Renal cortex interstitium (tissue), 11 donors: ENCODE measurements around the gene RNF112. TPM values are rescaled to one million over a fixed set of nuclear protein-coding genes. Genes with fewer than 3 reads are reported as not detected.

Source experiments
- DNase-seq, 11 donors: peaks; one replicate each; pipeline ENCODE4 v3.0.0-alpha.2; 2013; ENCODE audit warnings: low read depth in 9 of 11, low spot score in 4 of 11; ENCODE audit errors: extremely low read depth in 1 of 11
- polyA plus RNA-seq, 3 donors: library from polyadenylated mRNA; unstranded; fragments of 120-200 nt; gene quantifications; one replicate each; pipeline ENCODE4 v1.2.1, GENCODE V29; 2013; ENCODE audit not compliant: insufficient read length in 3 of 3

RNF112 gene
- polyA plus RNA-seq, 3 donors, result 0.70 to 1.7 (median 1.4) TPM

DNA sequence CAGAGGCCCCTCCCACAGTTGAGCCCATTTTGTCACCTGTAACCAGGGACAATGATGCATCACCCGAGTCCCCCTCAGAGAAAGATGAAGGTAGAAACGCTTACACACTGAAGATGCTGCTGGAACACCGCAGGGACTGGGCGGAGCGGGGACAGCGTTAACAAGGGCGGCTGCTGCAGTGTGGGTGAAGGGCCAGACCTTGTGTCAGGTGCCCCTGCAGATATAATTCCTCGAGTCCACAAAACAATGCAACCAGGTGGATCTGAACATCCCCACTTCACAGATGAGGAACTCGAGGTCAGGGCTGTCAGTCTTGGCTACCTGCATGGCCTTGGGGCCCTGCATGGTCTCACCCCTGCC lies 39.0 kb upstream of the RNF112 start:
- DNase-seq, result no peak

DNA sequence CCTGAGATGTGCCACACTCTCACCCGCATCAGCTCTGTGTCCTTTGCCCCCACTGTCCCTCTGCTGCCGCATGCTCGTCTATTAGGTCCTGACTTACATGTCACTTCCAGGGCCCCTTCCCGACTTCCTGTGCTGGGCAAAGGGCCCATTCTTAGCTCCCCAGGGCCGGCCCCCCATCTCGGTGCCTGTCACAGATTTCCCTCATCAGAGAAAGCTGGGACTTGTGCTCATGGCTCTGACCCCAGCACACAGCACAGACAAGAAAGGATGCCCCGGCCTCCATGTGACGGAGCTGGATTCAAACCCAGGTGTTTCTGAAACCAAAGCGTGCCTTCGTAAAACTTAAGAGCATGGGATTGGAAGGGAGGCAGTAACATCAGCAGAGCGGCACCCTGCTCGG lies 38.6 kb upstream of the RNF112 start:
- no peak for DNase-seq

DNA sequence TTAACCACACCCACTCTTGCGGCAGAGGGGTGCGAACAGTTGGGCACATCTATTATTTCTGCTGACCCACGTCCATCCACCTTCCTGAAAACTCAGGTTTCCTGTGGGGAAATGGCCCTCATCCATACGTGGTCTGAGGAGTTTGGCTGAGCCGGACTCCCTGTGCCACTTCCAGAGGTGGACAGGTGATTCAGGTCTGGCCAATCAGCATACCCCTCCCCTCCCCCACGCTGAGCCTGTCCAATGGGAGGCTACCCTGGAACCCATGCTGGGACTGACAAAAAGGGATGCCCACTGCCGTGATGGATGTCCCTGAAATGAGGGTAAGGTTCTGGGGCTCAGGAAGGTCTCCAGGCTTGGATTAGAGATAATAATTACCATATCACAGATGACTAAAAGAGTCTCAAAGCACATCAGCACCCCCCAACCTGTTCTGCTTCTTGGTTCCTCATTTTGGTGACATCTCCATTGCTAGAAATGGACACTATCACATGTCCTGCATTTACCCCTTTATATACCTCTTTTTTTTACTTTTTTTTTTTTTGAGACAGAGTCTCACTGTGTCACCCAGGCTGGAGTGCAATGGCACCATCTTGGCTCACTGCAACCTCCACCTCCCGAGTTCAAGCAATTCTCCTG lies 38.0 kb upstream of the RNF112 start:
- DNase-seq, result no peak

DNA sequence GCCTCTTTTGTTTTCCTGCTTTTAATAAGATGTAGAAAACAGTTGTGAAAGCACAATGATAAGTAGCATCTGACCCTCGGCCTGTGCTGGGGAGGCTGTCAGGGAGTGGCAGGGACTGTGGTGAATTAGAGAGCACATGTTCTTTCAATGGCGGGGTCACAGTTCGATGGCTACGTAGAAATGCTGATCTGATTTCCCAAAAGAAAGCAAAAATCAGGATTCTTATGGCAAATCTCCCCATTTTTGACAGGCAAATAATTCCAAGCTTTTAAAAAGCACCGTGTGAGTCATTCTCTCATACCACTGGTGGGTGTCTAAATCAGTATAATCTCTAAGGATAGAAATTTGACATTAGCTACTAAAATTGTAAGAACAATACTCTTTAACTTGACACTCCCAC lies 36.9 kb upstream of the RNF112 start:
- DNase-seq, result no peak

DNA sequence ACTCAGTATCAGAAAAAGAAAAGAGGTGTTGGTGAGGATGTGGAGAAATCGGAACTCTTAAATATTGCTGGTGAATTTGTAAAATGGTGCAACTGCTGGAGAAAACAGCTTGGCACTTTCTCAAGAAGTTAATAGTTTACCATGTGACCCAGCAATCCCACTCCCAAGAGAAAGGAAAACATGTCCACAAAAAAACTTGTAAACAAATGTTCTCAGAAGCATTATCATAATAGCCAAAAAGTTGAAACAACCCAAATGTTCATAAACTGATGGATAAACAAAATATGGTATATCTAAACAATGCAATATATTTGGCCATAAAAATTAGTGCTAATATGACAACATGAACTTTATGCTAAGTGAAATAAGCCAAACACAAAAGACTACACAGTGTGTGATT lies 35.3 kb upstream of the RNF112 start:
- no peak for DNase-seq

DNA sequence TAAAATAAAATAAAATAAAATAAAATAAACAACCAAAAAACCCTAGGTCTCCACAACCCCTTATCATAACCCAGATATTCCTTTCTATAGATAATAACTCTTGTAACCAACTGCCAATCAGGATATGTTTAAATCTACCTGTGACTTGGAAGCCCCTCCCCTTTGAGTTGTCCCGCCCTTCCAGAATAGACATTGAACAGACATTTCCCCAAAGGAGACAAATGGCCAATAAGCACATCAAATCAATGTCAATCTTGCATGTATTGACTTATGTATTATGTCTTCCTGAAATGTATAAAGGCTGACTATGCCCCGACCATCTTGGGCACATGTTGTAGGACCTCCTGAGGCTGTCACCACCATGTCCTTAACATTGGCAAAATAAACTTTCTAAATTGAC lies 34.2 kb upstream of the RNF112 start:
- DNase-seq, result no peak

DNA sequence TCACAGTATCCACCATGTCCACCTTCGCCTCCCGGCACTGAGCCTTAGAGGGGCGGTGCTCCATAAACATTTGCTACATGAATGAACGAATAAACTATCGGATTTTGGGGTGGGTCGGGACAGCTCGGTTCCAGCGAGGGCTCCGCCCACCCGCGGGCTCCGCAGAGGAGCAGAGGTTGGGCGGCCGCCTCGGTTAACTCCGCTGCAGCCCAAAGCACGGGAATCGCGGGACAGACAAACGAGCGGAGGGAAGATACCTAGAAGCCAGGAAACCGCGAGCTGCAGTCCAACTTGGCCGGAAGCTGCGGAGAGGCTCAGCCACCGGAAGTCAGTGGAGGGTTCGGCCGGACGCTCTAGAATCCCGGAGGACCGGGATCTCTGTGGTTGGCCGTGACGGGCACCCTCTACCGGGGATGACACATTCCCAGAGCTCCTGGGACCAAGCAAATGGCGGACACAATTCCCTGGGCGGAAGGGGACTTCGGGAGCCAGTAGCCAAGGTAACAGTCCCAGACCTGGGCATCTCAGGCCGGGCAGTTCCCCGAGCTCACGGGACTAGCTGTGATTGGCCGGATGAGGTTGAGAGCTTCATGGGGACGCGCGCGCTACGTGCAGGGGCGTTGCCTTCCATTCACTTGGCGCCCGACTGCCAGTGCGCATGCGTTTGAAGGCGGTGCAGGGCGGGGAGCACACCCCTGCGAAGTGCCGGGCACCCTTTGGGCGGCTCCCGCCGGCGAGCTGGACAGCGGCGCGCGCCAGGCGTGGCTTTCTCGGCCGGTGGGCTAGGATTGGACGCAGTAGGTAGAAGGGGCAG lies 33.2 kb upstream of the RNF112 start:
- DNase-seq, result peak; percentile 91 to 99 (median 98)

DNA sequence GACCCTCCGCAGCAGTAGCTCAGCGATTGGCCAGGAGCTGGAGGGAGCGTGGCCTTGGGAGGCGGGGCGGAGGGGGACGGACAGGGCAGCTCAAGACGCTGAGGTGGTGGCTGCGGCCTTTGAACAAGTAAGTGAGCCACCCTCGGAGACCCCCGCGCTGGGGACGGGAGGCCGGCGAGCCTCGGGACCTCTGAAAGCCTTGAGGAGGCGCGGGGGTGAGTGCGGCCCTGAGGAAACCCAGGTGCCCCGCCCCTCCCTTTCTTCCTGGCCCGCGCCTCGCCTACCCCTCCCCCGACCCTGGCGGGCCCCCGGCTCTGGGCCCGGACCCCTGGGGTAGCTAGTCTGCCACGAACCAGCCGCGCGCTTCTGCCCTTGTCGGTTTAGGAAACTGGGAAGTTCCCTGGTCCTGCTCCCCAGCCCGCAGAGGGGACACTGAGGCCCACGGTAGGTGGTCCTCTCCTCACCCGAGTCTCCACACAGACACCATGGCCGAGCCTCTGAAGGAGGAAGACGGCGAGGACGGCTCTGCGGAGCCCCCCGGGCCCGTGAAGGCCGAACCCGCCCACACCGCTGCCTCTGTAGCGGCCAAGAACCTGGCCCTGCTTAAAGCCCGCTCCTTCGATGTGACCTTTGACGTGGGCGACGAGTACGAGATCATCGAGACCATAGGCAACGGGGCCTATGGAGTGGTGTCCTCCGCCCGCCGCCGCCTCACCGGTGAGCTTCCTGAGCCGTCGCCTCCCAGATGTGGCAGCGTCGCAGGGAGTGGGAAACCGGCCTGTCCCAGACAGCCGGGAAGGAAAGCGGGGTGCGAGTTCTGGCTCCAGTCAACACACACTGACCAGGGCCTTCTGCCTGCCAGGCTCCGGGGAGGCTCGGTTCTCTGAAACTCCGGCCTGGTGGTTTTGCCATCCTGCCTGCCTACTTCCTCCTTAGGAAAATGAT lies 32.3 kb upstream of the RNF112 start, which contains the start of gene MAPK7:
TSS of gene MAPK7 (plus strand) at position 83 of the 945 bp plus-strand sequence. CDS start at position 486, 403 bp downstream.
- DNase-seq, result no peak

DNA sequence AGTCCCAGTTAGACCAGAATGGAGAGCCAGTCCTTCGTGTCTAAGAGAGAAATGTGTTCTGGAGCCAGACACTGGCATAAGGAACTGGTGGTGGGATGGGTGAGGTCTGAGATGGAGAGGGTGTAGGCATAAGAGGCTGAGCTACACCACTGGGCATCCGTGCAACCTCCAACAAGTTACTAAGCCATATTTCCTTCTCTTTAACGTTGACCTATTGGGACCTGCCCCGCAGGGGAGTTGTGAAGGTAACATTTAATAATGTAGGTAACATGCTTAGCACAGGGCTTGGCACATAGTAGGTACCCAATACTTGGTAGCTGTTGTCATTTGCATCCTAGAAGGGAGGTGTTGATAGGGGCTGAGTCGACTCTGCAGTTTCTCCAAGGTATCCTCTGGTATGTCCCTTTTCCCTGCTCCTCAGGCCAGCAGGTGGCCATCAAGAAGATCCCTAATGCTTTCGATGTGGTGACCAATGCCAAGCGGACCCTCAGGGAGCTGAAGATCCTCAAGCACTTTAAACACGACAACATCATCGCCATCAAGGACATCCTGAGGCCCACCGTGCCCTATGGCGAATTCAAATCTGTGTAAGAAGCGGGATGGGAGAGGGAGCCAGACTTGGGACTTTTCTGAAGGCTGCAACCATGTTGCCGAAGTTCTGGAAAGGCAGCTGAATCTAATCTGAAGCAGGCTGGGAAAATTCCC lies 31.5 kb upstream of the RNF112 start:
- DNase-seq, result no peak

DNA sequence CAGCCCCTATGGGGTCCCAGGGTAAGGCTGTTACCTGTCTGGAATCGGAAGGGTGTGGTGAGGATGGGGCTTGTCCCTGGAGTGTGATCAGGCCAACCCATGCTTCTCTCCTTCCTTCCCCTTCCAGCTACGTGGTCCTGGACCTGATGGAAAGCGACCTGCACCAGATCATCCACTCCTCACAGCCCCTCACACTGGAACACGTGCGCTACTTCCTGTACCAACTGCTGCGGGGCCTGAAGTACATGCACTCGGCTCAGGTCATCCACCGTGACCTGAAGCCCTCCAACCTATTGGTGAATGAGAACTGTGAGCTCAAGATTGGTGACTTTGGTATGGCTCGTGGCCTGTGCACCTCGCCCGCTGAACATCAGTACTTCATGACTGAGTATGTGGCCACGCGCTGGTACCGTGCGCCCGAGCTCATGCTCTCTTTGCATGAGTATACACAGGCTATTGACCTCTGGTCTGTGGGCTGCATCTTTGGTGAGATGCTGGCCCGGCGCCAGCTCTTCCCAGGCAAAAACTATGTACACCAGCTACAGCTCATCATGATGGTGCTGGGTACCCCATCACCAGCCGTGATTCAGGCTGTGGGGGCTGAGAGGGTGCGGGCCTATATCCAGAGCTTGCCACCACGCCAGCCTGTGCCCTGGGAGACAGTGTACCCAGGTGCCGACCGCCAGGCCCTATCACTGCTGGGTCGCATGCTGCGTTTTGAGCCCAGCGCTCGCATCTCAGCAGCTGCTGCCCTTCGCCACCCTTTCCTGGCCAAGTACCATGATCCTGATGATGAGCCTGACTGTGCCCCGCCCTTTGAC lies 30.3 kb upstream of the RNF112 start:
- no peak for DNase-seq

DNA sequence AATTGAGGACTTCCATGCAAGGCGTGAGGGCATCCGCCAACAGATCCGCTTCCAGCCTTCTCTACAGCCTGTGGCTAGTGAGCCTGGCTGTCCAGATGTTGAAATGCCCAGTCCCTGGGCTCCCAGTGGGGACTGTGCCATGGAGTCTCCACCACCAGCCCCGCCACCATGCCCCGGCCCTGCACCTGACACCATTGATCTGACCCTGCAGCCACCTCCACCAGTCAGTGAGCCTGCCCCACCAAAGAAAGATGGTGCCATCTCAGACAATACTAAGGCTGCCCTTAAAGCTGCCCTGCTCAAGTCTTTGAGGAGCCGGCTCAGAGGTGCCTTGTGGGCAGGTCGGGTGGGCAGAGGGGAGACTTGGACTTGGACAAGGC lies 29.7 kb upstream of the RNF112 start:
- no peak for DNase-seq

DNA sequence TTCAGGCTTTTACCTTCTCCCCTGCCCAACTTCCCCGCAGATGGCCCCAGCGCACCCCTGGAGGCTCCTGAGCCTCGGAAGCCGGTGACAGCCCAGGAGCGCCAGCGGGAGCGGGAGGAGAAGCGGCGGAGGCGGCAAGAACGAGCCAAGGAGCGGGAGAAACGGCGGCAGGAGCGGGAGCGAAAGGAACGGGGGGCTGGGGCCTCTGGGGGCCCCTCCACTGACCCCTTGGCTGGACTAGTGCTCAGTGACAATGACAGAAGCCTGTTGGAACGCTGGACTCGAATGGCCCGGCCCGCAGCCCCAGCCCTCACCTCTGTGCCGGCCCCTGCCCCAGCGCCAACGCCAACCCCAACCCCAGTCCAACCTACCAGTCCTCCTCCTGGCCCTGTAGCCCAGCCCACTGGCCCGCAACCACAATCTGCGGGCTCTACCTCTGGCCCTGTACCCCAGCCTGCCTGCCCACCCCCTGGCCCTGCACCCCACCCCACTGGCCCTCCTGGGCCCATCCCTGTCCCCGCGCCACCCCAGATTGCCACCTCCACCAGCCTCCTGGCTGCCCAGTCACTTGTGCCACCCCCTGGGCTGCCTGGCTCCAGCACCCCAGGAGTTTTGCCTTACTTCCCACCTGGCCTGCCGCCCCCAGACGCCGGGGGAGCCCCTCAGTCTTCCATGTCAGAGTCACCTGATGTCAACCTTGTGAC lies 29.1 kb upstream of the RNF112 start:
- no peak for DNase-seq

DNA sequence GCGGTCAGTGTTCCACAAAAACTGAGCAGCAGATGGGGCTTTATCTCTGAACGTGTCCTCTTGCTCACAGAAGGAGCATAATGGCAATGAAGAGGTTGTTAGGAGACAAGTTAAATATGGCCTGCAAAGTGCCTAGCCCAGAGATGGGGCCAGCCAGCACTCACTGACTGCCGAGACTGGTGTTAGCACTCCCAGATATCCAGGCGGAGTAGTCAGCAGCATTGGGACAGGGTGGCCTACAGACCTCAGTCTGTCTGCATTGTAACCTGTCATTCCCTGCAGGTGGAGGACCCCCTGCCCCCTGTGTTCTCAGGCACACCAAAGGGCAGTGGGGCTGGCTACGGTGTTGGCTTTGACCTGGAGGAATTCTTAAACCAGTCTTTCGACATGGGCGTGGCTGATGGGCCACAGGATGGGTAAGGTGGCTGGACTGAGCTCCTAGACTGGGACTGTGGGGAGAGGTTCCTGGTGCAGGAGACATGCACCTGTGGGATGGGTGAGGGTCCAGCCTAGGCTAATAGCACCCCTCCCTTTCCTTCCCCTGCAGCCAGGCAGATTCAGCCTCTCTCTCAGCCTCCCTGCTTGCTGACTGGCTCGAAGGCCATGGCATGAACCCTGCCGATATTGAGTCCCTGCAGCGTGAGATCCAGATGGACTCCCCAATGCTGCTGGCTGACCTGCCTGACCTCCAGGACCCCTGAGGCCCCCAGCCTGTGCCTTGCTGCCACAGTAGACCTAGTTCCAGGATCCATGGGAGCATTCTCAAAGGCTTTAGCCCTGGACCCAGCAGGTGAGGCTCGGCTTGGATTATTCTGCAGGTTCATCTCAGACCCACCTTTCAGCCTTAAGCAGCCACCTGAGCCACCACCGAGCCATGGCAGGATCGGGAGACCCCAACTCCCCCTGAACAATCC lies 28.2 kb upstream of the RNF112 start:
- no peak for DNase-seq

DNA sequence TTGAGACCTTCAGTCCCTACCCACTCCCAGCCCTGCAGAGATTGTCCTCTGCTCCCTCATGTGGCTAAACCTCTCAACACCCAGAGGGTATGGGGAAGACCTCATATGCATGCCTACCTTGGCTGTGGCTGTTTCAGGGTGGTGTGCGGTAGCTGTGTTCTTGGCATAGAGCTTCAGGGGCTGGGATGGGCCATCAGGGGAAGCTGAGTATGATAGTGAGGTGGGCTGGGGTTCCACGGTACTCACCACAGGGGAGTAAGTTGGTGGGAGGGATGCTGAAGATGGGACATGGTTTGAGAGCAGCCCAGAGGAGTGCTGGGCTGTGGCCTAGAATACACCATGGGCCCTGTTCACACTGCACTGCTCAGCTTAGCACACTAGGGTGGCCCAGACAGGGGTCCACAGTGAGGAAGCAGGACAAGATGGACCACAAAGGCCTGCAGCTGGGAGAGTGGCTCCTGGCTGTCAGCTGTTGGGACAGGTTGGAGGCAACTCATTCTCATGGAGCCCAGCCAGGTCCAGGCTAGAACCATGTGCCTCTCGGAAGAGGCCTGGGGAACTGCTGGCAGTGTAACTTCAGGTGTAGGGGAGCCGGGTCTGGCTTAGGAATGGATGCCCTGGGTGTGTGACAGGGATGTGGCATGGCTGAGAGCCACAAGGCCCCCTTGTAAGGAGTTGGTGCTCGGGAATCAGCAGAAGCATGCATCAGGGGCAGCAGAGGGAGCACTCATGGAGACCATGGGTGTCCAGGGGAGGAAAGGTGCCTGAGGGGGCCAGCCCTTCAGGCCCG lies 27.2 kb upstream of the RNF112 start:
- no peak for DNase-seq

DNA sequence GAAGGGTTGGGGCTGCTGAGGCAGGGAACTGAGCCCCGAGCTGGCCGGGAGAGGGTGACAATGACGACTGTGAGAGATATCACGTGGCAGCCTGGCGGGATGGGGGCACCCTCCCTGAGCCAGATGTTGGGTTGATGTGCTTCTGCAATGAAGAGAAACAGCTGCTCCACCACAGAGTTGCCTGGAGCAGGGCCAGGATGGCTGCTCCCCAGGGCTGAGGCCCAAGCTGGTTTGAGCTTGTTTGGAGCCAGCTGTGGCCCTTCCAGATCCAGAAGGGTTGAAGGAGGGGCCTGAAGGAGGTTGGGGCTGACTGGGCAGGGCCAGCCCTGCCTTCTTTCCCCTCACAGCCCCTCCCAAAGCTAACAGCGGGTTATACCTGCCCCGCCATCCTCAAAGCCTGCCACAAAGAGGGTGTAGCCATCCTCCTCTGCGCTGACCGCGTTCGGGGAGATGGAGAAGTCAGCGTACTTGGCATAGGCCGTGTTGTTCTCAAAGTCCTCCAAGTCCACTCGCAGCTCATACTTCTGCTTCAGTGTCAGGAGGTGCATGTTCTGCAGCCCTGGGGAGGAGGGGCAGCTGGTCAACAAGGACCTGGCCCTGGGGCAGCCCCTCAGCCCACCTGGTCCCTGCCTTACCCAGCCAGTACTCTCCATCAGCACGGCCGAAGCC lies 26.2 kb upstream of the RNF112 start:
- peak in 9 of 11 donors; percentile 66 to 88 (median 83) for DNase-seq
